ENCODE data around the gene ADAMTS8. TPM values are rescaled to one million over a fixed set of nuclear protein-coding genes. Genes with fewer than 3 reads are reported as not detected.

Gene ADAMTS8
- polyA plus RNA-seq, 1 donor (not counting 4 experiments of a cell fraction or from before 2014, with no cell fraction given), result not detected

- Histone ChIP-seq H3K27ac (ENCODE audit: control insufficient read depth, insufficient read depth, low read length) (no peak overlapping the region), H3K4me2 (ENCODE audit: control insufficient read depth, extremely low read depth, insufficient read depth, low read depth, low read length) (no peak overlapping the region), H3K4me1 (ENCODE audit: control insufficient read depth, extremely low read depth, insufficient read depth, low read length) (peaks cover 16% of the 10 kb centered on the region), H3K9me3 (ENCODE audit: control insufficient read depth, low read depth, low read length) (no peaks in the 10 kb centered on the region), H3K4me3 (ENCODE audit: control insufficient read depth in 2 of 3, extremely low read depth in 1 of 3, insufficient read depth in 2 of 3, low read depth in 1 of 3, low read length in 3 of 3) (no peak overlapping the region), H3K9me1 (ENCODE audit: control insufficient read depth, extremely low read depth, insufficient read depth, low read length) (no peaks in the 10 kb centered on the region), H4K20me1 (ENCODE audit: control insufficient read depth, extremely low read depth, insufficient read depth, low read length) (no peaks in the 10 kb centered on the region), H3K79me2 (ENCODE audit: control insufficient read depth, insufficient read depth, low read length) (no peaks in the 10 kb centered on the region), H2AFZ (ENCODE audit: control insufficient read depth, low read length) (no peak overlapping the region), H3K27me3 (ENCODE audit: control insufficient read depth, extremely low read depth, insufficient read depth, low read length) (peaks cover 17% of the 10 kb centered on the region), H3K36me3 (ENCODE audit: control insufficient read depth in 2 of 2, extremely low read depth in 1 of 2, insufficient read depth in 2 of 2, low read length in 2 of 2) (no peaks in the 10 kb centered on the region), H3K9ac (ENCODE audit: control insufficient read depth, extremely low read depth, insufficient read depth, low read length) (no peak overlapping the region)
- no peak for TF ChIP-seq EZH2 (IDR thresholded peaks at IDR 0.05; ENCODE audit: low read length)
- no peak for TF ChIP-seq CTCF (optimal IDR thresholded peaks at IDR 0.05 in 1 of 3, IDR thresholded peaks at IDR 0.05 in 1 of 3, conservative IDR thresholded peaks at IDR 0.05 in 1 of 3; ENCODE audit: extremely low read depth in 1 of 3, insufficient read depth in 2 of 3, low read length in 3 of 3)
- no peak for DNase-seq (ENCODE audit: low read depth, low spot score)
- FAIRE-seq, result no peak
- dilution Hi-C loops (cut with MboI; ENCODE audit: extremely low pct_ligation_motif_present, low sequenced_read_pairs), result no loop called here
Observed at GRCh38 chr11:130399196-130399595, 29.2 kb downstream of the ADAMTS8 start.

- Histone ChIP-seq H3K9me3 (ENCODE audit: control insufficient read depth, low read depth, low read length) (no peaks in the 10 kb centered on the region), H3K4me1 (ENCODE audit: control insufficient read depth, extremely low read depth, insufficient read depth, low read length) (peaks cover 3% of the 10 kb centered on the region), H2AFZ (ENCODE audit: control insufficient read depth, low read length) (no peak overlapping the region), H3K36me3 (ENCODE audit: control insufficient read depth in 2 of 2, extremely low read depth in 1 of 2, insufficient read depth in 2 of 2, low read length in 2 of 2) (no peaks in the 10 kb centered on the region), H3K4me2 (ENCODE audit: control insufficient read depth, extremely low read depth, insufficient read depth, low read depth, low read length) (no peak overlapping the region), H3K27ac (ENCODE audit: control insufficient read depth, insufficient read depth, low read length) (no peak overlapping the region), H3K27me3 (ENCODE audit: control insufficient read depth, extremely low read depth, insufficient read depth, low read length) (peaks cover 17% of the 10 kb centered on the region), H3K9ac (ENCODE audit: control insufficient read depth, extremely low read depth, insufficient read depth, low read length) (no peak overlapping the region), H3K4me3 (ENCODE audit: control insufficient read depth in 2 of 3, extremely low read depth in 1 of 3, insufficient read depth in 2 of 3, low read depth in 1 of 3, low read length in 3 of 3) (no peak overlapping the region), H3K9me1 (ENCODE audit: control insufficient read depth, extremely low read depth, insufficient read depth, low read length) (no peaks in the 10 kb centered on the region), H4K20me1 (ENCODE audit: control insufficient read depth, extremely low read depth, insufficient read depth, low read length) (no peaks in the 10 kb centered on the region), H3K79me2 (ENCODE audit: control insufficient read depth, insufficient read depth, low read length) (no peaks in the 10 kb centered on the region)
- FAIRE-seq, result no peak
- TF ChIP-seq CTCF (optimal IDR thresholded peaks at IDR 0.05 in 1 of 3, IDR thresholded peaks at IDR 0.05 in 1 of 3, conservative IDR thresholded peaks at IDR 0.05 in 1 of 3; ENCODE audit: extremely low read depth in 1 of 3, insufficient read depth in 2 of 3, low read length in 3 of 3) (no peak), EZH2 (IDR thresholded peaks at IDR 0.05; ENCODE audit: low read length) (no peak)
- dilution Hi-C loops (cut with MboI; ENCODE audit: extremely low pct_ligation_motif_present, low sequenced_read_pairs), result no loop called here
- DNase-seq (ENCODE audit: low read depth, low spot score), result no peak
Observed at GRCh38 chr11:130397780-130398179, 30.6 kb downstream of the ADAMTS8 start.
